HepG2 (cell line): ENCODE data around the gene GSS. TPM values are rescaled to one million over a fixed set of nuclear protein-coding genes. Genes with fewer than 3 reads are reported as not detected.

Experiments used
- ATAC-seq: fragments of 200-7000 bp; cut with Tn5 transposase; 3 replicates; pipeline ENCODE4 v1.9.1; 2020; ENCODE audit warnings: mild to moderate bottlenecking, moderate library complexity
- BruUV-seq: library from RNA; stranded (reverse); fragments of 400-500 nt; replicated peaks from 2 replicates; lab custom pipeline; 2021; lab: Mats Ljungman, UMichigan
- CTCF ChIA-PET: fragments of 300-600 bp; formaldehyde crosslinking; extraction: SDS; loops from one replicate; lab custom pipeline; 2021; ENCODE audit warnings: low total read pairs, inconsistent platforms, low intra/inter-chr PET ratio; lab: Yijun Ruan, JAX
- POLR2A ChIA-PET: fragments of 350-600 bp; sonication (Branson Sonifier 250); formaldehyde crosslinking; loops from one replicate; lab custom pipeline; 2020; ENCODE audit warnings: antibody characterized with exemption, inconsistent platforms; lab: Yijun Ruan, JAX
- DNase-seq: peaks from one replicate; pipeline ENCODE4 v3.0.0-alpha.2; 2015; ENCODE audit warnings: low spot score
- FAIRE-seq: peaks from 3 replicates; lab custom pipeline; 2011; peaks lifted over from hg19 to GRCh38; lab: Jason Lieb, UNC
- H2AFZ ChIP-seq: one replicate; pipeline ENCODE4 v1.6.1; 2011; ENCODE audit warnings: low read length, inconsistent platforms
- H3K27ac ChIP-seq: fragments of 300-600 bp; 3 replicates; pipeline ENCODE4 v1.8.0; 2011; ENCODE audit warnings: mixed run types, mild to moderate bottlenecking, mixed read lengths, low read length, inconsistent platforms; ENCODE audit not compliant: insufficient read depth; ENCODE audit errors: extremely low read length
- H3K27me3 ChIP-seq, 2 experiments: fragments of 200-600 bp in 1 of 2; 2 replicates in 1 of 2; 3 replicates in 1 of 2; pipeline versions ENCODE4 v1.6.0 to v1.8.0; 2011; ENCODE audit warnings: low read length in 2 of 2, mild to moderate bottlenecking in 2 of 2, moderate library complexity in 2 of 2, inconsistent platforms in 1 of 2; ENCODE audit not compliant: insufficient read depth in 2 of 2, control insufficient read depth in 1 of 2
- H3K36me3 ChIP-seq, 2 experiments: fragments of 200-600 bp in 1 of 2; replicated peaks in 1 of 2; 2 replicates in 1 of 2; 3 replicates in 1 of 2; pipeline versions ENCODE4 v1.5.1 to v1.8.0; 2011; ENCODE audit warnings: low read length in 2 of 2, inconsistent platforms in 1 of 2; ENCODE audit not compliant: insufficient read depth in 2 of 2, control insufficient read depth in 1 of 2
- H3K4me1 ChIP-seq: 2 replicates; pipeline ENCODE4 v1.5.1; 2012; ENCODE audit warnings: low read length, inconsistent platforms; ENCODE audit not compliant: insufficient read depth
- H3K4me2 ChIP-seq: 2 replicates; pipeline ENCODE4 v1.6.0; 2011; ENCODE audit warnings: low read depth, low read length, inconsistent platforms
- H3K4me3 ChIP-seq, 3 experiments: fragments of 200-600 bp in 1 of 3; sonication (generic), shearing (Covaris generic) in 1 of 3; replicated peaks in 1 of 3; 2 replicates each; pipeline ENCODE4 v1.5.1; 2011 to 2016; ENCODE audit warnings: low read length in 3 of 3, inconsistent platforms in 2 of 3, low read depth in 2 of 3, mild to moderate bottlenecking in 2 of 3, control low read depth in 1 of 3, mixed read lengths in 1 of 3; ENCODE audit not compliant: insufficient read depth in 1 of 3
- H3K79me2 ChIP-seq: one replicate; pipeline ENCODE4 v1.6.1; 2011; ENCODE audit warnings: low read length, inconsistent platforms; ENCODE audit not compliant: insufficient read depth
- H3K9ac ChIP-seq: 2 replicates; pipeline ENCODE4 v1.6.0; 2011; ENCODE audit warnings: mild to moderate bottlenecking, low read depth, low read length, inconsistent platforms; ENCODE audit not compliant: insufficient read depth
- H3K9me3 ChIP-seq: 2 replicates; pipeline ENCODE4 v1.5.1; 2012; ENCODE audit warnings: mild to moderate bottlenecking, low read length
- H4K20me1 ChIP-seq: 2 replicates; pipeline ENCODE4 v1.6.0; 2011; ENCODE audit warnings: inconsistent platforms, mild to moderate bottlenecking, low read length, moderate library complexity; ENCODE audit not compliant: insufficient read depth
- AKAP8 ChIP-seq: sonication (generic); formaldehyde crosslinking; IDR thresholded peaks from 2 replicates; pipeline ENCODE4 v1.5.1; 2020; ENCODE audit warnings: mild to moderate bottlenecking, missing genetic modification reagents
- MBNL3 ChIP-seq: fragments of 250-450 bp; sonication (Bioruptor Pico); conservative IDR thresholded peaks from 2 replicates; pipeline ENCODE4 v1.8.0; 2022; ENCODE audit warnings: mild to moderate bottlenecking, inconsistent platforms
- RNF219 ChIP-seq: sonication (generic); formaldehyde crosslinking; IDR thresholded peaks from 2 replicates; pipeline ENCODE4 v1.5.0; 2020; ENCODE audit warnings: mild to moderate bottlenecking, missing genetic modification reagents
- SAP130 ChIP-seq: IDR thresholded peaks from 2 replicates; pipeline ENCODE4 v1.6.1; 2016; ENCODE audit warnings: low read depth
- STAG1 ChIP-seq: sonication (generic); formaldehyde crosslinking; IDR thresholded peaks from 2 replicates; pipeline ENCODE4 v1.4.0; 2020; ENCODE audit warnings: missing genetic modification reagents
- ZMAT3 ChIP-seq: sonication (generic); formaldehyde crosslinking; conservative IDR thresholded peaks from 2 replicates; pipeline ENCODE4 v1.7.0; 2021; ENCODE audit warnings: missing genetic modification reagents
- ZNF564 ChIP-seq: sonication (generic); formaldehyde crosslinking; IDR thresholded peaks from 2 replicates; pipeline ENCODE4 v1.8.1; 2023; ENCODE audit warnings: mild to moderate bottlenecking, missing genetic modification reagents
- WGBS: methylation state at CpG from one replicate; pipeline ENCODE4 v1.1.6; 2017; ENCODE audit warnings: low lambda C conversion rate; 5-methylcytosine and 5-hydroxymethylcytosine counted together
- in situ Hi-C: cut with HindIII; loops from 2 replicates; pipeline ENCODE4 v1.10.0; 2017; ENCODE audit warnings: low pct_unique_long_range_greater_than_20kb; ENCODE audit not compliant: extremely low pct_ligation_motif_present
- intact Hi-C: fragments of 100-400 bp; cut with micrococcal nuclease; formaldehyde crosslinking; loops from one replicate; pipeline ENCODE4 v1.10.0; 2022; ENCODE audit not compliant: unreplicated experiment
- polyA plus RNA-seq, 8 experiments: library from polyadenylated mRNA; depleted of rRNA in 3 of 8; stranded (reverse) in 7 of 8; unstranded in 1 of 8; fragments of >200 nt; fragmentation: Illumina TruSeq in 4 of 8; extraction: Trizol in 4 of 8; gene quantifications; 2 replicates each; pipeline versions ENCODE4 v1.2.1 to v1.2.3, GENCODE V29; 2011 to 2016; ENCODE audit warnings: low read depth in 4 of 8, missing spikeins in 1 of 8, mixed read lengths in 1 of 8; ENCODE audit not compliant: insufficient read depth in 1 of 8
- total RNA-seq, 5 experiments: library from RNA; depleted of rRNA; stranded (reverse); fragments of >200 nt; fragmentation: Illumina TruSeq; extraction: Trizol; gene quantifications; 2 replicates each; pipeline ENCODE4 v1.2.3, GENCODE V29; 2016; ENCODE audit warnings: low read depth in 1 of 5
- TF ChIP-seq, protein P1 (sequence below): sonication (generic); formaldehyde crosslinking; IDR thresholded peaks from 2 replicates; pipeline ENCODE4 v1.5.0; 2020; ENCODE audit warnings: missing genetic modification reagents
- TF ChIP-seq, protein P2 (sequence below), 2 experiments: IDR thresholded peaks; 2 replicates each; pipeline ENCODE4 v1.6.1; 2011 to 2012; ENCODE audit warnings: low read length in 2 of 2, borderline replicate concordance in 1 of 2, low read depth in 1 of 2, mild to moderate bottlenecking in 1 of 2, moderate library complexity in 1 of 2
- TF ChIP-seq, protein P3 (sequence below): sonication (generic); formaldehyde crosslinking; IDR thresholded peaks from 2 replicates; pipeline ENCODE4 v1.9.0; 2021; ENCODE audit warnings: missing genetic modification reagents, mild to moderate bottlenecking, borderline replicate concordance

The GSS gene
- total and polyA plus RNA-seq, 2 of the 13 experiments (the other 11 are each of a cell fraction or from before 2014, with no cell fraction given) = 80.1 to 102 TPM

DNA sequence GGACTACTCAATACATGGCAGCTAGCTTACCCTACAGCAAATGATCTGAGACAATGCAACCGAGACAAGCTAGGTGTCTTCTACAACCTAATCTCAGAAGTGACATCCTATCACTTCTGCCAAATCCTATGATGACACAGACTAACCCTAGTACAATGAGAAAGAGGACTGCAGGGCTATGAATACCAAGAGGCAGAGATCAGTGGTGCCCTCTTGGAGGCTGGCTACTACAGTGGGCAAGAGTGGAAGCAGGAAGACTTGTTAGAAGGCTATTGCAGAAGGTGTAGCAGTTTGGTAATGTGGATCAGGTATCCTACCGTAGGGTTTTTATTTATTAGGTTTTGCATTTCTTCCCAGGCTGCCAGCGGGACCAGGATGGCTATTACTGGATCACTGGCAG is 30.3 kb downstream of the GSS start:
- Histone ChIP-seq H3K4me1 (peaks cover 6% of the 10 kb centered on the region; the same call in 1 of the 2 replicates), H3K9me3 (no peaks in the 10 kb centered on the region; the same call in 1 of the 2 replicates), H3K36me3 (peaks cover 25 to 87% of the 10 kb centered on the region in 2 experiments)
- FAIRE-seq = no peak
- in situ Hi-C loops = no loop called here
- CTCF ChIA-PET = no interaction called here
- TF ChIP-seq ZNF564 (CRISPR knock-in tag) (no peak), STAG1 (no peak), AKAP8 (CRISPR knock-in tag) (no peak), ZMAT3 (no peak), SAP130 (CRISPR knock-in tag) (no peak), RNF219 (CRISPR knock-in tag) (no peak), MBNL3 (CRISPR knock-in tag) (no peak)
- TF ChIP-seq, protein P1, sequence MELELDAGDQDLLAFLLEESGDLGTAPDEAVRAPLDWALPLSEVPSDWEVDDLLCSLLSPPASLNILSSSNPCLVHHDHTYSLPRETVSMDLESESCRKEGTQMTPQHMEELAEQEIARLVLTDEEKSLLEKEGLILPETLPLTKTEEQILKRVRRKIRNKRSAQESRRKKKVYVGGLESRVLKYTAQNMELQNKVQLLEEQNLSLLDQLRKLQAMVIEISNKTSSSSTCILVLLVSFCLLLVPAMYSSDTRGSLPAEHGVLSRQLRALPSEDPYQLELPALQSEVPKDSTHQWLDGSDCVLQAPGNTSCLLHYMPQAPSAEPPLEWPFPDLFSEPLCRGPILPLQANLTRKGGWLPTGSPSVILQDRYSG = no peak
- TF ChIP-seq, protein P2, sequence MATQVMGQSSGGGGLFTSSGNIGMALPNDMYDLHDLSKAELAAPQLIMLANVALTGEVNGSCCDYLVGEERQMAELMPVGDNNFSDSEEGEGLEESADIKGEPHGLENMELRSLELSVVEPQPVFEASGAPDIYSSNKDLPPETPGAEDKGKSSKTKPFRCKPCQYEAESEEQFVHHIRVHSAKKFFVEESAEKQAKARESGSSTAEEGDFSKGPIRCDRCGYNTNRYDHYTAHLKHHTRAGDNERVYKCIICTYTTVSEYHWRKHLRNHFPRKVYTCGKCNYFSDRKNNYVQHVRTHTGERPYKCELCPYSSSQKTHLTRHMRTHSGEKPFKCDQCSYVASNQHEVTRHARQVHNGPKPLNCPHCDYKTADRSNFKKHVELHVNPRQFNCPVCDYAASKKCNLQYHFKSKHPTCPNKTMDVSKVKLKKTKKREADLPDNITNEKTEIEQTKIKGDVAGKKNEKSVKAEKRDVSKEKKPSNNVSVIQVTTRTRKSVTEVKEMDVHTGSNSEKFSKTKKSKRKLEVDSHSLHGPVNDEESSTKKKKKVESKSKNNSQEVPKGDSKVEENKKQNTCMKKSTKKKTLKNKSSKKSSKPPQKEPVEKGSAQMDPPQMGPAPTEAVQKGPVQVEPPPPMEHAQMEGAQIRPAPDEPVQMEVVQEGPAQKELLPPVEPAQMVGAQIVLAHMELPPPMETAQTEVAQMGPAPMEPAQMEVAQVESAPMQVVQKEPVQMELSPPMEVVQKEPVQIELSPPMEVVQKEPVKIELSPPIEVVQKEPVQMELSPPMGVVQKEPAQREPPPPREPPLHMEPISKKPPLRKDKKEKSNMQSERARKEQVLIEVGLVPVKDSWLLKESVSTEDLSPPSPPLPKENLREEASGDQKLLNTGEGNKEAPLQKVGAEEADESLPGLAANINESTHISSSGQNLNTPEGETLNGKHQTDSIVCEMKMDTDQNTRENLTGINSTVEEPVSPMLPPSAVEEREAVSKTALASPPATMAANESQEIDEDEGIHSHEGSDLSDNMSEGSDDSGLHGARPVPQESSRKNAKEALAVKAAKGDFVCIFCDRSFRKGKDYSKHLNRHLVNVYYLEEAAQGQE (IDR thresholded peaks at IDR 0.05; ENCODE audit: borderline replicate concordance in 1 of 2, low read depth in 1 of 2, low read length in 2 of 2) = no peak
- TF ChIP-seq, protein P3, sequence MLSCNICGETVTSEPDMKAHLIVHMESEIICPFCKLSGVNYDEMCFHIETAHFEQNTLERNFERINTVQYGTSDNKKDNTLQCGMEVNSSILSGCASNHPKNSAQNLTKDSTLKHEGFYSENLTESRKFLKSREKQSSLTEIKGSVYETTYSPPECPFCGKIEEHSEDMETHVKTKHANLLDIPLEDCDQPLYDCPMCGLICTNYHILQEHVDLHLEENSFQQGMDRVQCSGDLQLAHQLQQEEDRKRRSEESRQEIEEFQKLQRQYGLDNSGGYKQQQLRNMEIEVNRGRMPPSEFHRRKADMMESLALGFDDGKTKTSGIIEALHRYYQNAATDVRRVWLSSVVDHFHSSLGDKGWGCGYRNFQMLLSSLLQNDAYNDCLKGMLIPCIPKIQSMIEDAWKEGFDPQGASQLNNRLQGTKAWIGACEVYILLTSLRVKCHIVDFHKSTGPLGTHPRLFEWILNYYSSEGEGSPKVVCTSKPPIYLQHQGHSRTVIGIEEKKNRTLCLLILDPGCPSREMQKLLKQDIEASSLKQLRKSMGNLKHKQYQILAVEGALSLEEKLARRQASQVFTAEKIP (CRISPR knock-in tag) = no peak
- TF ChIP-seq, all 625 proteins: peak for 0
- WGBS = 98% methylated on average over 3 of the region's 3 CpGs
- Histone ChIP-seq H4K20me1 (no peaks in the 10 kb centered on the region), H3K9ac (no peak overlapping the region), H3K27ac (no peak overlapping the region), H3K79me2 (no peaks in the 10 kb centered on the region), H3K4me3 (no peak overlapping the region), H3K27me3 (no peaks in the 10 kb centered on the region), H3K4me2 (no peak overlapping the region), H2AFZ (no peak overlapping the region)
- BruUV-seq = no TSS peak
- intact Hi-C loops = no loop called here
- ATAC-seq (no peak), DNase-seq (no peak)
- POLR2A ChIA-PET = no interaction called here
